Mesendoderm (in vitro differentiated cells): ENCODE measurements around the gene LRWD1.
"Not testable (repeated sequence)": the region's sequence is repeated elsewhere in the genome, so short reads cannot be mapped to it uniquely, and the experiment has no call there.

Source experiments
- DNase-seq: peaks from one replicate; pipeline ENCODE4 v3.0.0; 2013
- H2AK5ac ChIP-seq: 2 replicates; pipeline ENCODE4 v1.6.1; 2013; ENCODE audit warnings: low read length, inconsistent platforms
- H2BK120ac ChIP-seq: 2 replicates; pipeline ENCODE4 v1.6.1; 2013; ENCODE audit warnings: low read depth, mild to moderate bottlenecking, low read length, moderate library complexity, mixed read lengths
- H2BK15ac ChIP-seq: replicated peaks from 2 replicates; pipeline ENCODE4 v1.6.1; 2013; ENCODE audit warnings: low read depth, mild to moderate bottlenecking, moderate library complexity
- H2BK5ac ChIP-seq: 2 replicates; pipeline ENCODE4 v1.6.1; 2013; ENCODE audit warnings: low read length, inconsistent platforms
- H3K18ac ChIP-seq: 2 replicates; pipeline ENCODE4 v1.6.1; 2013; ENCODE audit warnings: mild to moderate bottlenecking, low read length, mixed read lengths
- H3K23ac ChIP-seq: one replicate; pipeline ENCODE4 v1.6.1; 2013; ENCODE audit warnings: low read length
- H3K27ac ChIP-seq: 2 replicates; pipeline ENCODE4 v1.5.1; 2013; ENCODE audit warnings: low read depth, mild to moderate bottlenecking, inconsistent platforms, low read length, moderate library complexity
- H3K27me3 ChIP-seq: 2 replicates; pipeline ENCODE4 v1.6.1; 2013; ENCODE audit warnings: low read length, control low read depth, mild to moderate bottlenecking, inconsistent platforms; ENCODE audit not compliant: insufficient read depth, poor library complexity
- H3K36me3 ChIP-seq: 2 replicates; pipeline ENCODE4 v1.6.1; 2013; ENCODE audit warnings: low read length, inconsistent platforms; ENCODE audit not compliant: control insufficient read depth, insufficient read depth
- H3K4ac ChIP-seq: one replicate; pipeline ENCODE4 v1.6.1; 2013; ENCODE audit warnings: low read depth, mild to moderate bottlenecking, low read length, moderate library complexity
- H3K4me1 ChIP-seq: 2 replicates; pipeline ENCODE4 v1.6.1; 2013; ENCODE audit warnings: low read depth, low read length, inconsistent platforms; ENCODE audit not compliant: control insufficient read depth
- H3K4me2 ChIP-seq: 2 replicates; pipeline ENCODE4 v1.6.1; 2013; ENCODE audit warnings: low read length
- H3K4me3 ChIP-seq: 2 replicates; pipeline ENCODE4 v1.5.1; 2013; ENCODE audit warnings: mild to moderate bottlenecking, low read length
- H3K56ac ChIP-seq: one replicate; pipeline ENCODE4 v1.6.1; 2013; ENCODE audit warnings: low read length
- H3K79me1 ChIP-seq: 2 replicates; pipeline ENCODE4 v1.6.1; 2013; ENCODE audit warnings: low read length, inconsistent platforms
- H3K79me2 ChIP-seq: 2 replicates; pipeline ENCODE4 v1.6.1; 2013; ENCODE audit warnings: mild to moderate bottlenecking, low read length; ENCODE audit not compliant: control insufficient read depth, insufficient read depth
- H3K9ac ChIP-seq: 2 replicates; pipeline ENCODE4 v1.6.1; 2013; ENCODE audit warnings: low read length, inconsistent platforms
- H4K5ac ChIP-seq: one replicate; pipeline ENCODE4 v1.6.1; 2013; ENCODE audit warnings: low read length
- H4K8ac ChIP-seq: one replicate; pipeline ENCODE4 v1.6.1; 2013; ENCODE audit warnings: low read depth, mild to moderate bottlenecking, control low read depth, low read length, moderate library complexity
- WGBS: extraction: QIAGEN DNeasy Blood & Tissue Kit; methylation state at CpG from one replicate; pipeline ENCODE4 v1.1.7; 2013; ENCODE audit warnings: low lambda C conversion rate, missing lambda C conversion rate; ENCODE audit not compliant: insufficient coverage; ENCODE audit errors: extremely low coverage; 5-methylcytosine and 5-hydroxymethylcytosine counted together

Gene LRWD1

GRCh38 chr7:102517550-102518147 lies 52.9 kb downstream of the LRWD1 start, which contains the start of gene RASA4B:
Gene RASA4B (minus strand): TSS chr7:102517777. CDS start chr7:102517710, 67 bp downstream.
- H3K9ac ChIP-seq, DNase-seq: not testable (repeated sequence)

GRCh38 chr7:102520797-102521196 lies 56.0 kb downstream of the LRWD1 start:
- not testable (repeated sequence) for H2BK120ac ChIP-seq, H3K23ac ChIP-seq, H3K79me1 ChIP-seq, H4K8ac ChIP-seq, H3K4me1 ChIP-seq, H3K36me3 ChIP-seq, H3K79me2 ChIP-seq, H3K27ac ChIP-seq, H3K9ac ChIP-seq, H2AK5ac ChIP-seq, H4K5ac ChIP-seq, H3K4me2 ChIP-seq, H2BK5ac ChIP-seq, H3K4ac ChIP-seq, H2BK15ac ChIP-seq, H3K27me3 ChIP-seq, H3K18ac ChIP-seq, H3K56ac ChIP-seq, H3K4me3 ChIP-seq
- no CpG with 5 or more reads among the region's 5 CpGs for WGBS
- peak; percentile 9 for DNase-seq

More at GRCh38 chr7:102517550-102518147, 52.9 kb downstream of the LRWD1 start, which contains the start of gene RASA4B:
- H2BK120ac ChIP-seq, H3K23ac ChIP-seq, H3K27me3 ChIP-seq, H3K56ac ChIP-seq, H3K4me1 ChIP-seq, H3K27ac ChIP-seq, H3K79me2 ChIP-seq, H4K5ac ChIP-seq, H4K8ac ChIP-seq, H3K4me3 ChIP-seq, H3K4me2 ChIP-seq, H3K4ac ChIP-seq, H2AK5ac ChIP-seq, H3K79me1 ChIP-seq, H2BK15ac ChIP-seq, H3K18ac ChIP-seq, H3K36me3 ChIP-seq, H2BK5ac ChIP-seq: not testable (repeated sequence)
- no CpG with 5 or more reads among the region's 61 CpGs for WGBS
